Measurements from ENCODE around the gene ZNF710.

The ZNF710 gene

DNA sequence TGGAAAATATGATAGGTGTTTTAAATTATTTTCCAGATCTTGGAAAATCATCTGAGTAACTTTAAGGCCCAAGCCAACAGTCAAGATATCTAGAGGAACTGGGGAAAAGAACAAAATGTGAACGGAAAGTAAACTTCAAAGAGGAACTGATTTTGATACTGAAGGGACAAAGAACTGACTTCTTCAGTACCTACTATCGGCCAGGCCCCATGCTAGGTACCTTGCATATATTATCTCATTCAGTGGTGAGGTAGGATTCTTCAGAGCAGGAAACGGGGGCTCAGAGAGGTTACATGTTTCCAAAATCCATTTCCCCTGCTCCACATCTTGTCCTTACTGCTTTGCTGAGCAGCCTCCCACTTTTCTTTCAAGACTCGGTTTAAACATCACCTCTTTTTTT lies 9.8 kb upstream of the ZNF710 start:
- no peak for DNase-seq (ENCODE audit: low read depth in 2 of 2, low spot score in 1 of 2)

DNA sequence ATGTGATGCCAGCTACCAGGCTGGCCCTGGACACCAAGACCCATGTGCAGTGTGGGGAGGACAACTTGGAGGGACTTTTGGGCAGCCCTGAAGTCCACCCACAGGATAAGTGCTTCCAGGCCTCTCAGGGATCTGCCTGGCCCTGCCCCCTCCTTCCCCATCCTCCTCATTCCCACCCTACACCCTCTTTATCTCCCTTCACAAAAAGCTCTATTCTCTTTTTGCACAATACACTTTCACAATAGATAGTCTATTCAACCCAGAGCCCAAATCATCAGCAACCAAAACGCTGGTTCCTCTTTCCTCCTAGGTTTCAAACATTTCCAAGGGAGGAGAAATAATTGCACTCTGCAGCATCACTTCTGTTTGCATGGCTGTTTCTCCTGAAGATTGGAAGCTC lies 7.8 kb upstream of the ZNF710 start:
- no peak for DNase-seq (ENCODE audit: low read depth in 2 of 2, low spot score in 1 of 2)

DNA sequence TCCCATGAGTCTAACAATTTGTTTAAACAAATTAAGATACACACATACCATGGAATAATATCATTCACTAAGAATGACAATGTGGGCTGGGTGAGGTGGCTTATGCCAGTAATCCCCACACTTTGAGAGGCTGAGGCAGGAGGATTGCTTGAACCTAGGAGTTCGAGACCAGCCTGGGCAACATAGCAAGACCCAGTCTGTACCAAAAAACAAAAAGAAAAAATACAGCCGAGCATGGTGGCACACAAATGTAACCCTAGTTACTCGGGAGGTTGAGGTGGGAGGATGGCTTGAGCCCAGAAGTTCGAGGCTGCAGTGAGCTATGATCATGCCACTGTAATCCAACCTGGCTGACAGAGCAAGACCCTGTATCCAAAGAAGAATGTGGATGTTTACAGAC lies 4.0 kb upstream of the ZNF710 start:
- DNase-seq (ENCODE audit: low read depth in 2 of 2, low spot score in 1 of 2): no peak

GRCh38 chr15:89998141-89998661 lies 2.9 kb upstream of the ZNF710 start:
- DNase-seq (ENCODE audit: low read depth in 2 of 2, low spot score in 1 of 2): no peak

- no peak for DNase-seq (ENCODE audit: low read depth in 2 of 2, low spot score in 1 of 2)
Observed at GRCh38 chr15:89998923-89999675, 2.0 kb upstream of the ZNF710 start.

- no peak for DNase-seq (ENCODE audit: low read depth in 2 of 2, low spot score in 1 of 2)
Observed at GRCh38 chr15:89999676-90000185, 1.4 kb upstream of the ZNF710 start.

DNA sequence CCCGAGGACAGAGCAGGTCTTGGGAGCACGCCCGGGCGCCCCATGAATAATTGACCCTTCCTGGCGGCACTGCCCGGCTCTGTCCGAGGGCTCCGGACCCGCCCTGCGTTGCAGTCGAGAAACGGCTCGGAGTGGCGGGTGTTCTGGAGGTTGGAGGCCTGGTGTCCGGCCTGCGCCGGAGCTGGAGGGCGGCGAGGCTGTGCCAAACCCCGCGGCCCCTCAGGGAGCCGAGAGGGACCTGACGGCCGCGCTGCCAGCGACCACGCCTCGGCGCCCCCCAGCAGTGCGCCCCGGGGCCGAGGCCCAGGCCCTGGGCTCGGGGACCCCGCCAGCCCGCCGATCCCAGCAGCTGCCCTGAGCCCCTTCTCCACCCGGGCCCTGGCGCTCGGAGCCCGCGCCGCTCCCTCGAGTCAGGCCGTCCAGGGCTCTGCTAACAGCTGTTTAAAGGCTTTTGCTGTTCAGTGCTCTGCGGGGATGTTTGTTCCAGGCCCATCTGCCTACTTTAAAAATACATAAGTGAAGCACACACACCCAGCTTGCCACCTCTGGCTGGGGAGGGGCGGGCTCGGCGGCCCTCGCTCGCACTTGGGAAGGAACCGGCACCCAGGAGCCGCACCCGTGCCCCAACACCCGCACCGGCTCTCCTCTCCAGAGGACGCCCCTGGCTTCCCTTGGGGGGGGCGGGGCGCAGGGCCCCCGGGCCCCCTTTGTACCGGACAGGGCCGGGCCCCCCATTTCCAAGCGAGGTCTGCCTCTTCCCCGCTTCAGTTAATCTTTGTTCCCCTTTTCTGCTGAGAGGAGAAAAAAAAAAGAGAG lies 730 bp upstream of the ZNF710 start:
- no peak for DNase-seq (ENCODE audit: low read depth in 2 of 2, low spot score in 1 of 2)

DNA sequence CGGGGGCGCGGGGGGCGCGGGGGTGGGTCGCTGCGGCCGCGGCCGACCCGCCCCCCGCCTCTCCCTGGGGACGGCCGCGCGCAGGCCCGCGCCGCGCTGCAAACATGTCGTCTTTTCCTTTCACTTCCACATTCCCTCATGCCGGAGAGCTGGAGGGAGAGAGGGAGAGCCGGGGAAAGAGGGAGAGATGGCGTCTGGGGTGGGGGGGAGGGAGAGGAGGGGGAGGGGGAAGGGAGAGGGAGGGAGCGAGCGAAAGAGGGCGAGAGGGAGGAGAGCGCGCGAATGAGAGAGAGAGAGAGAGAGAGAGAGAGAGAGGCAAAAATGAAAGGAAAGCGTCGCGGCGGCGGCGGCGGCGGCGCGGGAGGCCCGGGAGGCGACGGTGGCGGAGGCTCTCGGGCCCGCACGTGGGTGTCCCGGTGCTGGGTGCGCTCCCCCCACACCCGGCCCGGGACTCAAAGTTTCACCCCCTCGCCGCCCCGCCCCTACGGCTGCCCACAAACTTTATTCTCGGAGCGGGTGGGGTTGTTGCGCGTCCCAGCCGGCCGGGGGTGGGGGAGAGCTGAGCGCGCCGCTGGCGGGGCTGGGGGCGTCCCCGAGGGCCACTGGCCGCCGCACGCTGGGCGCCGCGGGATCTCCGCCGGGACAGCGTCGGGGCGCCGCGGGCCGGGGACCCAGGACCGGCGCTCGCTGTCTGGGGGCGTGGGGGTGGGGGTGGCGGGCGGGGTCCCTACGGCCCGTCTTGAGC lies 731 bp downstream of the ZNF710 start:
- no peak for DNase-seq (ENCODE audit: low read depth in 2 of 2, low spot score in 1 of 2)

DNA sequence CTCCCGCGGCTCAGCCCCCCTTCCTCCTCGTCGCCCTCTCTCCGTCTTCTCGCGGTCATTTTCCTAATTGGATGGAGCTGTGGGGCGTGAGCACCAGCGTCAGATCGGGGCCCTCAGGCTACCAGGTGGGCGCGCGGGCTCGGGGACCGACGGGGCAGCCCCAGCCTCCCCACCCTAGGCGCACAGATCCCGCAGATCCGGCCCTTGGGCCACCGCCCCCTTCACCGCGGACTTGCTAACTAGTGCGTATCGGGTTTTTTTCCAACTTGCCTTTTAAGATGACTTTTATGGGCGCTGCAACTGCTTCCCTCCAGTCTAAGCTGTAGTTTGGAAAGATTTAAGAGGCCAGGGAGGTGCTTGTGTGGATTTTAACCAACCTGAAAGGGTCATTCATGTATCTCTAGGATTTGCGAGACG lies 1.3 kb downstream of the ZNF710 start:
- no peak for DNase-seq (ENCODE audit: low read depth in 2 of 2, low spot score in 1 of 2)

DNA sequence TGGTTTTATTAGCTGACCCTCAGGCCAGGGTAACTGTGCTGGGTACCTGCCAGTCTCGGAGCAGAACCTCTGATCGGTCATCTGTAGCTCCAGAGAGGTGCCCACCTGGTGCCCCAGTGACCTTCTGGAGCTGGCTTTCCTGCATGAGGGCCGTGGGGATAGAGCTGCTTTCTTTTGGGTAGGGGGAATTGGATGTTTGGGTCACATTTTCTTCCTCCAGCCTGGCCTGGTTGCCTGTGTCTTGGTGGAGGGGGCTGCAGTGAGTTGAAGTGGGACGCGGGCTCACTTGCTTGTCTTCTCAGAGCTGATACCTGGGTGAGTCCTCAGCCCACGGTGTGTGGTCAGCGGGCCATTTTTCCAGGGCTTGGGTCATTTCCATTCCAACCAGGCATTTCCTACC lies 2.6 kb downstream of the ZNF710 start:
- no peak for DNase-seq (ENCODE audit: low read depth in 2 of 2, low spot score in 1 of 2)

DNA sequence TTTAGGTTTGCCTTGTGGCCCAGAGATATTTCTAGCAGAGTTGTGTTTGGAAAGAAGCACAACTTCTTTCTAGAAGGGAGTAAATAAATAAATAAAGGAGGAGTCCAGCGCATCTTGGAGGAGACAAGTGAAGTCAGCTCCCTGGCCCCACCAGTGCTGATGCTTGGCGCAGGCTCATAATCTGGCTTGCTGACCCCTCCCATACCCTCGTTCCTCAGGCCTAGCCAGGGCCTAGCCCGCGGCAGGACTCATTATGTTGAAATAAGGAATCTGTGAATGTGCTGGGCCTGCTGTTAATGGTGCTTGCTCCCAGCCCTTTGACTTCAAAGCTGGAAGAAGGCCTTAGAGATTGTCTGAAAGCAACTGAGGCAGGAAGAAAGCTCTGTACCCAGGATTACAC lies 3.1 kb downstream of the ZNF710 start:
- DNase-seq (ENCODE audit: low read depth in 2 of 2, low spot score in 1 of 2): no peak

DNA sequence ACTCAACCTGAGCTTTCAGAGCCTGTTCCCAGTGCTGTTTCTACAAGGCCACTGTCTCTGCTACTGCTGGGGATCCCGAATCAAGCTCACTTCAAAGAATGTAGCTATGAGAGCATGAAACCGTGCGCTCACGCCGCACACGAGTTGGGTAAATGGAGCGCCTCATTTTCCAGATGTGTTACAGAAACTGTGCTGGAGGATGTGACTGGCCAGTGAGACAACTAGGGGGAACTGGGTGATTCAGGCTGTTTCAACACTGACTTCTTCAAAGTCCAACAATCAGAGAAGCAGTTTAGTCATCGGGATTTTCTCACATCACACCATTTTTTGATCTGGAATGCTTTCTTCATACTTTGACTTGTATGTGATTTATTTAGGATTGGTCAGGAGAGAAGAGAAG lies 3.5 kb downstream of the ZNF710 start:
- DNase-seq (ENCODE audit: low read depth in 2 of 2, low spot score in 1 of 2): no peak

DNA sequence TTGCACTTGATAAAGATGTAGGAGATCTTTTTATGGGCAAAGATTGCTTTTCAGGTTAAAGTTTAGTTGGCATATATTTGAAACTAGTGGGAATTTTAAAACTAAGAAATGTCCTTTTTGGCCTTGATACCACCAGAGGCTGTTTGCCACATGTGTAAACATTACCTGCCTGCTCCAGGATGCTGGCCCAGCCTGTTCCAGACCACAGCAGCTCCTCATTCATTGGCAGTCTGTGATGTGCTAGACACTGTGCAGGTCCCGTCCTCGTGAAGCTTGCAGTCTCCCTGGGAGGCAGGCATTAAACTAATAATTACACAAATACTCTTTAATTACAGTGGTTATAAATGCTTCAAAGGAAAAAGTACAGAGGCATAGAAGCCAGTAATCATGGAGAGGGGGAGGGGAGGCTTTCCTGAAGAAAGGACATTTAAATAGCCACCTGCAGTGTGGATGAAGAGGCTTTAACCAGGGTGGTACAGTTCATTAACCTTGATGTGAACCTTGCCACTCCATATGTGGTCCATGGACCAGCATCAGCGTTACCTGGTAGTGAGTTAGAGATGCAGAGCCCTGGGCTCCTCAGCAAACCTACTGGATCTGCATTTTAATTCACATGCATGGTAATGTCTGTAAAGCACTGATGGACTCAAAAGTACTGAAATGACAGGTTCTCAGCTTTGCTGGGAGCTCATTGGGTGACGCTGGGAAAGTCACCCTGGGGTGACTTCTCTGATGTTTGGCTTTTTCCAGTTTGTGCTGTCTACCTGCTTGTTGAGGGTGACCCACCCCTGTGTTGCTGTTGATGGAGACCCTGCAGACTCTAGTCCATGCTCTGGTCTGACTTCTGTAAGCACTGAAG lies 5.3 kb downstream of the ZNF710 start:
- DNase-seq (ENCODE audit: low read depth in 2 of 2, low spot score in 1 of 2): no peak

DNA sequence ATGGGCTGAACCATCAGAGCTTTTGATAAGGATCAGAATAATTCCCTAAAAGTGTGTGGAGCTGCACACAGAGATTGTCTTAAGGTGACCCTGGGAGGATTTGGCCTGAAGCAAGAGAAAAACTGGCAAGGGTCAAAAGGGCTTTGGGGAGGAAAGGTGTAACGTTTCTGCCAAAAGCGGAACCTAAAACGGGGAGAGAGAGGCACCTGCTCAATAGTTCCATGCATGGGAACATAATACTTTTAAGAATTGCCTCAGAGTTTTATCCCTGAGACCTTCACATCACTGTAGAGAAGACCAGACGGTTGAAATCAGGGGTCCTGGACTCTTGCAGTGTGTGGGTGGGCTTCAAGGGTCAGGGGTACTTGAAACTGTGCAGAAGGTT lies 5.9 kb downstream of the ZNF710 start:
- DNase-seq (ENCODE audit: low read depth in 2 of 2, low spot score in 1 of 2): no peak

DNA sequence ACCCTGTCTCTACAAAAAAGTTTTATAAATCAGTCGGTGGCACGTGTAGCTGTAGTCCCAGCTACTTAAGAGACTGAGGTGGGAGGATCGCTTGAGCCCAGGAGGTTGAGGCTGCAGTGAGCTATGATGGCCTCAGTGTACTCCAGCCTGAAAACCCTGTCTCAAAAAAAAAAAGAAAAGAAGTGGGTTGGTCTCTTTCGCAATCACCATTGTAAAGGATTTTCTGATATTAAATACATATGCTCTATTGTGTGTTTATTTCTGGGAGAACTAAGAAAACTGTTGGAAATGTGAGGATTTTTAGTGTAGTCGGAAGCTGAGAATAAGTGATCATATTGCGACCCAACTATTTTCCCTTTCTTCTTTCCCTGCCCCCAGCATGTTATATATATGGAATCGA lies 7.5 kb downstream of the ZNF710 start:
- DNase-seq (ENCODE audit: low read depth in 2 of 2, low spot score in 1 of 2): no peak

GRCh38 chr15:90009301-90010022 lies 8.3 kb downstream of the ZNF710 start:
- no peak for DNase-seq (ENCODE audit: low read depth in 2 of 2, low spot score in 1 of 2)

DNA sequence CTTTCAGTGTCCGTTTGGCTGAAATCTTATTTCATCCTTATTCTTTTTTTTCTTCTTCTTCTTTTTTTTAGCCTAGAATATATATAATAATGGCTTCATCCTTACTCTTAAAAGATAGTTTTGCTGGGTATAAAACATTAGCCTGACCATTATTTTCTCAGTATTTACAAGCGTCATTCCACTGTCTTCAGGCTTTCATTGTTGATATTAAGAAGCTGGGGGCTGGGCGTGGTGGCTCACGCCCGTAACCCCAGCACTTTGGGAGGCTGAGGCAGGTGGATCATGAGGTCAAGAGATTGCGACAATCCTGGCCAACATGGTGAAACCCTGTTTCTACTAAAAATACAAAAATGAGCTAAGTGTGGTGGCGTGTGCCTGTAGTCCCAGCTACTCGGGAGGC lies 10.6 kb downstream of the ZNF710 start:
- DNase-seq (ENCODE audit: low read depth in 2 of 2, low spot score in 1 of 2): no peak

- DNase-seq (ENCODE audit: low read depth in 2 of 2, low spot score in 1 of 2): no peak
Observed at GRCh38 chr15:90013503-90013937, 12.4 kb downstream of the ZNF710 start.

DNA sequence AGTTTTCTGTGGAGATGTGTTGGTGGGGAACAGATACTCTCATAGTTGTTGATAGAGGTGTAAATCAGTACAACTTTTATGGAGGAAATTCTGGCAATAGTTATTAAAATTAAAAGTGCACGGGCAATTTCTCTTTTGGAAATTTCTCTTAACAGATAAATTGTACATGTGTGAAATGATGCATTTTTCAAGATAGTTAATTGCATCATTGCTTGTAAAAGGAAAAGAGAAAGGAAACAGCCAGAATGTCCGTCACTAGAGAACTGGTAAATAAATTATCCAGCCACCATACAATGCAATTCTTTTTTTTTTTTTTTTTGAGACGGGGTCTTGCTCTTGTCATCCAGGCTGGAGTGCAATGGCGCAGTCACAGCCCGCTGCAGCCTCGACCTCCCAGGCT lies 14.2 kb downstream of the ZNF710 start:
- DNase-seq (ENCODE audit: low read depth in 2 of 2, low spot score in 1 of 2): no peak

DNA sequence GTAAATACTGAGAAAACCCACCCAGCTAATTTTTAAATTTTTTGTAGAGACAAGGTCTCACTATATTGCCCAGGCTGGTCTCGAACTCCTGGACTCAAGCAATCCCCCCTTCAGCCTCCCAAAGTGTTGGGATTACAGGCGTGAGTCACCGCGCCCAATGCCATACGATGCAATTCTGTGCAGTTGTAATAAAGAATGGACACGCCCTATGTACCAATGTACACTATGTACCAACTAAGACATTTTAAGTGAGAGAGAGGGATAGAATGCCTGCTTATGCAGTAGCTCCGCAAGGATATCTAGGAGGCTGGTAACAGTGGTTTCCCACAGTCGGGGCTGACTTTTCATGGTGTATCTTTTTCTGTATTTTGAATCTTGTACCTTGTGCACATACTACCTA lies 14.6 kb downstream of the ZNF710 start:
- DNase-seq (ENCODE audit: low read depth in 2 of 2, low spot score in 1 of 2): no peak
